Inferior parietal cortex (tissue), 1 donor: ENCODE data around the gene UGT2B17.

Source experiments
- DNase-seq: peaks from one replicate; pipeline ENCODE4 v3.0.0-alpha.2; 2016; ENCODE audit errors: extremely low spot score

UGT2B17 gene

GRCh38 chr4:68489338-68489737, 86.8 kb downstream of the UGT2B17 start:
- DNase-seq, result no peak
